A549 (cell line): Measurements from ENCODE around the gene TRANK1. TPM values are rescaled to one million over a fixed set of nuclear protein-coding genes. Genes with fewer than 3 reads are reported as not detected.

ENCODE experiments used
- ATAC-seq, 2 experiments: fragments of 200-7000 bp in 1 of 2; fragments of >200 bp in 1 of 2; cut with Nextera tagmentation in 1 of 2; cut with Tn5 transposase in 1 of 2; 3 replicates each; pipeline versions ENCODE4 v1.8.0 to v1.9.1; 2018 to 2020; ENCODE audit warnings: mild to moderate bottlenecking in 1 of 2, moderate library complexity in 1 of 2
- CTCF ChIA-PET: fragments of 300-600 bp; sonication (Branson Sonifier 250); formaldehyde crosslinking; extraction: SDS; loops from one replicate; lab custom pipeline; 2021; ENCODE audit warnings: antibody characterized with exemption, inconsistent platforms; lab: Yijun Ruan, JAX
- POLR2A ChIA-PET: fragments of 350-600 bp; formaldehyde crosslinking; extraction: SDS; loops from one replicate; lab custom pipeline; 2021; ENCODE audit warnings: antibody characterized with exemption, inconsistent platforms; lab: Yijun Ruan, JAX
- DNase-seq, 2 experiments: peaks; one replicate each; pipeline versions ENCODE4 v3.0.0 to v3.0.0-alpha.2; 2011 to 2016; ENCODE audit warnings: low read depth in 1 of 2, low spot score in 1 of 2
- FAIRE-seq: peaks from 2 replicates; lab custom pipeline; 2011; peaks lifted over from hg19 to GRCh38; lab: Jason Lieb, UNC
- H3K27ac ChIP-seq, 2 experiments: fragments of >200 bp; sonication (Bioruptor Twin); formaldehyde crosslinking; 3 replicates each; pipeline ENCODE4 v1.5.1; 2016 to 2017
- H3K4me1 ChIP-seq: fragments of >200 bp; sonication (Bioruptor Twin); formaldehyde crosslinking; 3 replicates; pipeline ENCODE4 v1.6.1; 2016
- H3K4me2 ChIP-seq: fragments of >200 bp; sonication (Bioruptor Twin); formaldehyde crosslinking; 3 replicates; pipeline ENCODE4 v1.6.1; 2016
- H3K4me3 ChIP-seq: fragments of >200 bp; sonication (Bioruptor Twin); formaldehyde crosslinking; 3 replicates; pipeline ENCODE4 v1.5.1; 2016
- H3K9me3 ChIP-seq: fragments of >200 bp; sonication (Bioruptor Twin); formaldehyde crosslinking; 3 replicates; pipeline ENCODE4 v1.6.1; 2016
- CBX2 ChIP-seq: fragments of 200-600 bp; sonication (generic); IDR thresholded peaks from 2 replicates; pipeline ENCODE4 v1.6.1; 2016; ENCODE audit warnings: low read depth, mild to moderate bottlenecking, borderline replicate concordance
- CBX8 ChIP-seq: fragments of 200-600 bp; sonication (generic); IDR thresholded peaks from 2 replicates; pipeline ENCODE4 v1.6.1; 2016
- CHD2 ChIP-seq: fragments of 150-350 bp; IDR thresholded peaks from 2 replicates; pipeline ENCODE4 v1.6.1; 2014; ENCODE audit warnings: low read length; ENCODE audit not compliant: partially characterized antibody
- CHD4 ChIP-seq: fragments of 200-600 bp; sonication (generic); IDR thresholded peaks from 2 replicates; pipeline ENCODE4 v1.6.1; 2016; ENCODE audit warnings: antibody characterized with exemption, mild to moderate bottlenecking, borderline replicate concordance
- E2F6 ChIP-seq: IDR thresholded peaks from 2 replicates; pipeline ENCODE4 v1.6.1; 2012; ENCODE audit warnings: low read depth, borderline replicate concordance
- GATA3 ChIP-seq: IDR thresholded peaks from 2 replicates; pipeline ENCODE4 v1.6.1; 2012; ENCODE audit warnings: borderline replicate concordance
- HEYL ChIP-seq: fragments of 250-450 bp; sonication (Bioruptor Pico); IDR thresholded peaks from 2 replicates; pipeline ENCODE4 v1.8.0; 2021; ENCODE audit warnings: mild to moderate bottlenecking, moderate library complexity
- HOXB13 ChIP-seq: fragments of 250-450 bp; sonication (Bioruptor Pico); IDR thresholded peaks from 2 replicates; pipeline ENCODE4 v1.5.0; 2020; ENCODE audit warnings: low read depth, mild to moderate bottlenecking, moderate library complexity
- KDM5A ChIP-seq: fragments of 200-600 bp; sonication (generic); IDR thresholded peaks from 2 replicates; pipeline ENCODE4 v1.6.1; 2016; ENCODE audit warnings: antibody characterized with exemption, mild to moderate bottlenecking
- MAZ ChIP-seq: fragments of 150-350 bp; IDR thresholded peaks from 2 replicates; pipeline ENCODE4 v1.6.1; 2014; ENCODE audit warnings: antibody characterized with exemption, low read depth, low read length, borderline replicate concordance
- MYC ChIP-seq: IDR thresholded peaks from 2 replicates; pipeline ENCODE4 v1.6.1; 2012; ENCODE audit warnings: mild to moderate bottlenecking, inconsistent platforms, low read length, improper control_type of control experiment, borderline replicate concordance
- POLR2A ChIP-seq: IDR thresholded peaks from 2 replicates; pipeline ENCODE4 v1.6.1; 2012; ENCODE audit warnings: mild to moderate bottlenecking, low read length
- RAD21 ChIP-seq, 2 experiments: fragments of >200 bp in 1 of 2; sonication (Bioruptor Twin) in 1 of 2; formaldehyde crosslinking in 1 of 2; IDR thresholded peaks in 1 of 2; conservative IDR thresholded peaks in 1 of 2; 2 replicates in 1 of 2; 3 replicates in 1 of 2; pipeline ENCODE4 v1.6.1; 2012 to 2018; ENCODE audit warnings: inconsistent platforms in 1 of 2
- RFX5 ChIP-seq: fragments of 450-650 bp; IDR thresholded peaks from 2 replicates; pipeline ENCODE4 v1.7.1; 2014; ENCODE audit warnings: antibody characterized with exemption, mild to moderate bottlenecking, moderate library complexity
- RNF2 ChIP-seq: fragments of 200-600 bp; sonication (generic); IDR thresholded peaks from 2 replicates; pipeline ENCODE4 v1.6.1; 2016; ENCODE audit warnings: low read depth, mild to moderate bottlenecking, antibody characterized with exemption, moderate library complexity, borderline replicate concordance
- SREBF2 ChIP-seq: fragments of 450-650 bp; IDR thresholded peaks from 2 replicates; pipeline ENCODE4 v1.6.1; 2014; ENCODE audit warnings: mild to moderate bottlenecking, moderate library complexity
- TP53 ChIP-seq: fragments of 250-450 bp; sonication (Bioruptor Pico); IDR thresholded peaks from 2 replicates; pipeline ENCODE4 v1.5.0; 2021; ENCODE audit warnings: mild to moderate bottlenecking, moderate library complexity
- ZC3H11A ChIP-seq: fragments of 450-650 bp; IDR thresholded peaks from 2 replicates; pipeline ENCODE4 v1.6.1; 2014; ENCODE audit warnings: antibody characterized with exemption, mild to moderate bottlenecking
- ZNF302 ChIP-seq: fragments of 250-450 bp; sonication (Bioruptor Pico); IDR thresholded peaks from 2 replicates; pipeline ENCODE4 v1.9.0; 2021; ENCODE audit warnings: inconsistent platforms, mild to moderate bottlenecking, moderate library complexity
- WGBS: methylation state at CpG from one replicate; pipeline ENCODE4 v1.1.6; 2017; ENCODE audit errors: missing lambda C conversion rate; 5-methylcytosine and 5-hydroxymethylcytosine counted together
- polyA plus RNA-seq, 4 experiments: library from polyadenylated mRNA; depleted of rRNA in 3 of 4; stranded (reverse); fragments of >200 nt; fragmentation: RNase III in 1 of 4; extraction: RNeasy Plus Mini Kit Qiagen cat#74134 plus additional on column Dnase treatment in 1 of 4; gene quantifications; 2 replicates in 3 of 4; 3 replicates in 1 of 4; pipeline ENCODE4 v1.2.3, GENCODE V29; 2011 to 2017
- TF ChIP-seq, protein P1 (sequence below): fragments of 250-450 bp; sonication (Bioruptor Pico); IDR thresholded peaks from 2 replicates; pipeline ENCODE4 v1.5.0; 2021; ENCODE audit warnings: mild to moderate bottlenecking, moderate library complexity, borderline replicate concordance
- TF ChIP-seq, protein P2 (sequence below): IDR thresholded peaks from 2 replicates; pipeline ENCODE4 v1.6.1; 2012
- TF ChIP-seq, protein P3 (sequence below): IDR thresholded peaks from 2 replicates; pipeline ENCODE4 v1.6.1; 2012
- TF ChIP-seq, protein P4 (sequence below): fragments of >200 bp; sonication (Bioruptor Twin); formaldehyde crosslinking; IDR thresholded peaks from 3 replicates; pipeline ENCODE4 v1.6.1; 2016

The TRANK1 gene
- polyA plus RNA-seq, 2 of the 4 experiments (the other 2 are of a cell fraction): 0.58 to 3.2 TPM

- H3K27ac ChIP-seq: no peak overlapping the region
- ChIA-PET POLR2A (no interaction called here), CTCF (interaction anchor here (0.8 to 3.2 kb wide), 5 partner anchors 8 to 55 kb away, joined by 3 to 13 read pairs (median 3); no protein-coding TSS in a partner anchor)
- no peak overlapping the region for H3K4me2 ChIP-seq
- DNase-seq (no peak), FAIRE-seq (no peak), ATAC-seq (no peak)
- 56% methylated on average over 6 of the region's 6 CpGs for whole genome bisulfite sequencing
- no peak overlapping the region for H3K4me3 ChIP-seq
- H3K9me3 ChIP-seq: no peaks in the 10 kb centered on the region
- TF ChIP-seq ZNF302 (no peak), CBX8 (no peak), RNF2 (no peak), TP53 (CRISPR knock-in tag) (no peak), POLR2A (no peak), RAD21 (conservative IDR thresholded peaks at IDR 0.05 in 1 of 2, IDR thresholded peaks at IDR 0.05 in 1 of 2) (no peak), CBX2 (no peak), RFX5 (no peak), MYC (no peak), HEYL (no peak), ZC3H11A (no peak), SREBF2 (no peak), KDM5A (no peak), HOXB13 (CRISPR knock-in tag) (no peak), GATA3 (no peak)
- TF ChIP-seq, protein P1, sequence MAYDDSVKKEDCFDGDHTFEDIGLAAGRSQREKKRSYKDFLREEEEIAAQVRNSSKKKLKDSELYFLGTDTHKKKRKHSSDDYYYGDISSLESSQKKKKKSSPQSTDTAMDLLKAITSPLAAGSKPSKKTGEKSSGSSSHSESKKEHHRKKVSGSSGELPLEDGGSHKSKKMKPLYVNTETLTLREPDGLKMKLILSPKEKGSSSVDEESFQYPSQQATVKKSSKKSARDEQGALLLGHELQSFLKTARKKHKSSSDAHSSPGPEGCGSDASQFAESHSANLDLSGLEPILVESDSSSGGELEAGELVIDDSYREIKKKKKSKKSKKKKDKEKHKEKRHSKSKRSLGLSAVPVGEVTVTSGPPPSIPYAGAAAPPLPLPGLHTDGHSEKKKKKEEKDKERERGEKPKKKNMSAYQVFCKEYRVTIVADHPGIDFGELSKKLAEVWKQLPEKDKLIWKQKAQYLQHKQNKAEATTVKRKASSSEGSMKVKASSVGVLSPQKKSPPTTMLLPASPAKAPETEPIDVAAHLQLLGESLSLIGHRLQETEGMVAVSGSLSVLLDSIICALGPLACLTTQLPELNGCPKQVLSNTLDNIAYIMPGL (CRISPR knock-in tag): no peak
- TF ChIP-seq, protein P2, sequence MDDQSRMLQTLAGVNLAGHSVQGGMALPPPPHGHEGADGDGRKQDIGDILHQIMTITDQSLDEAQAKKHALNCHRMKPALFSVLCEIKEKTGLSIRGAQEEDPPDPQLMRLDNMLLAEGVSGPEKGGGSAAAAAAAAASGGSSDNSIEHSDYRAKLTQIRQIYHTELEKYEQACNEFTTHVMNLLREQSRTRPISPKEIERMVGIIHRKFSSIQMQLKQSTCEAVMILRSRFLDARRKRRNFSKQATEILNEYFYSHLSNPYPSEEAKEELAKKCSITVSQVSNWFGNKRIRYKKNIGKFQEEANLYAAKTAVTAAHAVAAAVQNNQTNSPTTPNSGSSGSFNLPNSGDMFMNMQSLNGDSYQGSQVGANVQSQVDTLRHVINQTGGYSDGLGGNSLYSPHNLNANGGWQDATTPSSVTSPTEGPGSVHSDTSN: no peak
- TF ChIP-seq, protein P3, sequence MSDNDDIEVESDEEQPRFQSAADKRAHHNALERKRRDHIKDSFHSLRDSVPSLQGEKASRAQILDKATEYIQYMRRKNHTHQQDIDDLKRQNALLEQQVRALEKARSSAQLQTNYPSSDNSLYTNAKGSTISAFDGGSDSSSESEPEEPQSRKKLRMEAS: no peak
- H3K4me1 ChIP-seq: no peaks in the 10 kb centered on the region
Measured at GRCh38 chr3:36813305-36813704, 131.5 kb downstream of the TRANK1 start.

DNA sequence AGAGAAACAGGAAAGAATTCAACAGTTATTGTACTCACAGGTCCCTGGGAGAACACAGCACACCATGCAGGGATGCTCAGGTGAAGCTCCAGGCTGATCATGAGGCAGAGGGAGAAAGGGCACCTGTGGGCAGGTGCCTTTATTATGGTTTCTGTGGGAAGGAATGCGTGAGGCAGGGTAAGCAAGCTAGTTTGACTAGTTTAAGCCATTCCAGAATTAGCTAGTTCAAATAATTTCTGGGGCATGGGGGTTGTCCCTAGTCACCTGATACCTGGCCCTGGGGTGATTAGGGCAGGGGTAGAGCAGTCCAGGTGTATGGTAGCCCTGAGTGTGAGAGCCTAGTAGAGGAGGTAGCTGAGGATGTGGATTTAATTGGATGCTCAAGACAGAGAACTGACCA is 132.6 kb downstream of the TRANK1 start:
- Histone ChIP-seq H3K4me1 (no peaks in the 10 kb centered on the region), H3K9me3 (no peaks in the 10 kb centered on the region), H3K27ac (no peak overlapping the region), H3K4me2 (no peak overlapping the region)
- CTCF ChIA-PET: interaction anchor here (0.5 to 1.7 kb wide), 7 partner anchors 9 to 292 kb away, joined by 3 to 5 read pairs (median 3); no protein-coding TSS in a partner anchor
- DNase-seq (no peak), ATAC-seq (no peak), FAIRE-seq (no peak)
- TF ChIP-seq, protein P4, sequence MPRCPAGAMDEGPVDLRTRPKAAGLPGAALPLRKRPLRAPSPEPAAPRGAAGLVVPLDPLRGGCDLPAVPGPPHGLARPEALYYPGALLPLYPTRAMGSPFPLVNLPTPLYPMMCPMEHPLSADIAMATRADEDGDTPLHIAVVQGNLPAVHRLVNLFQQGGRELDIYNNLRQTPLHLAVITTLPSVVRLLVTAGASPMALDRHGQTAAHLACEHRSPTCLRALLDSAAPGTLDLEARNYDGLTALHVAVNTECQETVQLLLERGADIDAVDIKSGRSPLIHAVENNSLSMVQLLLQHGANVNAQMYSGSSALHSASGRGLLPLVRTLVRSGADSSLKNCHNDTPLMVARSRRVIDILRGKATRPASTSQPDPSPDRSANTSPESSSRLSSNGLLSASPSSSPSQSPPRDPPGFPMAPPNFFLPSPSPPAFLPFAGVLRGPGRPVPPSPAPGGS: no peak
- TF ChIP-seq MYC: no peak
- no peak for TF ChIP-seq CHD2
- TF ChIP-seq E2F6: no peak
- no peak for TF ChIP-seq MAZ
- TF ChIP-seq CHD4: no peak
- TF ChIP-seq, all 56 proteins: peak for 0
- H3K4me3 ChIP-seq: no peak overlapping the region
- WGBS: 23% methylated on average over 1 of the region's 1 CpG
- POLR2A ChIA-PET: no interaction called here
